Measurements from ENCODE around the gene MPND.

GRCh38 chr19:4350726-4351125 is 7.4 kb downstream of the MPND start:
- TF ChIP-seq CTCF (IDR thresholded peaks at IDR 0.05) (no peak), POLR2AphosphoS5 (IDR thresholded peaks at IDR 0.05) (no peak)
